Stomach (tissue), 9 donors: ENCODE results near the gene C1QTNF8. TPM values are rescaled to one million over a fixed set of nuclear protein-coding genes. Genes with fewer than 3 reads are reported as not detected.

Experiments
- DNase-seq, 2 donors: peaks; one replicate each; pipeline versions ENCODE4 v3.0.0 to v3.0.0-alpha.2; 2013 to 2019
- H3K27ac ChIP-seq, 5 donors: fragments of 200-600 bp in 4 of 5; sonication (generic) in 4 of 5; one replicate each; pipeline ENCODE4 v1.5.1; 2013 to 2019; ENCODE audit warnings: mild to moderate bottlenecking in 1 of 5, moderate library complexity in 1 of 5
- H3K27me3 ChIP-seq, 3 donors: fragments of 200-600 bp; sonication (generic); one replicate each; pipeline ENCODE4 v1.5.1; 2017 to 2019; ENCODE audit warnings: mixed run types in 1 of 3
- H3K36me3 ChIP-seq, 4 donors: fragments of 200-600 bp; sonication (generic); 1 replicate in 3 of 4; 2 replicates in 1 of 4; pipeline ENCODE4 v1.5.1; 2016 to 2019
- H3K4me1 ChIP-seq, 4 donors: fragments of 200-600 bp; sonication (generic); one replicate each; pipeline ENCODE4 v1.5.1; 2016 to 2019
- H3K4me3 ChIP-seq, 4 donors: fragments of 200-600 bp; sonication (generic) in 3 of 4; one replicate each; pipeline ENCODE4 v1.5.1; 2016 to 2019; ENCODE audit warnings: mild to moderate bottlenecking in 1 of 4
- H3K9me3 ChIP-seq, 4 donors: fragments of 200-600 bp; sonication (generic); one replicate each; pipeline ENCODE4 v1.5.1; 2016 to 2019
- CTCF ChIP-seq, 7 experiments: fragments of 450-650 bp in 4 of 7; fragments of 200-600 bp in 3 of 7; sonication (generic) in 3 of 7; IDR thresholded peaks; one replicate each; pipeline ENCODE4 v1.5.1; 2016 to 2019; ENCODE audit warnings: antibody characterized with exemption in 7 of 7, control low read depth in 2 of 7, mild to moderate bottlenecking in 1 of 7
- EP300 ChIP-seq: sonication (generic); formaldehyde crosslinking; IDR thresholded peaks from one replicate; pipeline ENCODE4 v1.6.1; 2017; ENCODE audit warnings: antibody characterized with exemption
- POLR2A ChIP-seq, 4 donors: fragments of 450-650 bp; IDR thresholded peaks; one replicate each; pipeline ENCODE4 v1.6.1; 2016; ENCODE audit warnings: antibody characterized with exemption in 4 of 4, control low read depth in 2 of 4, mild to moderate bottlenecking in 1 of 4, moderate library complexity in 1 of 4
- POLR2AphosphoS5 ChIP-seq, 3 donors: sonication (generic); formaldehyde crosslinking; IDR thresholded peaks; one replicate each; pipeline ENCODE4 v1.6.1; 2016; ENCODE audit warnings: antibody characterized with exemption in 3 of 3
- WGBS, 5 donors: extraction: QIAGEN DNeasy Blood & Tissue Kit in 3 of 5; methylation state at CpG; one replicate each; pipeline versions ENCODE4 v1.1.5 to v1.1.7; 2013 to 2018; 5-methylcytosine and 5-hydroxymethylcytosine counted together
- intact Hi-C: fragments of 100-400 bp; cut with DNase I; formaldehyde crosslinking; loops from one replicate; pipeline ENCODE4 v1.15.1; 2023; ENCODE audit warnings: low total_unique reads
- polyA plus RNA-seq, 3 donors: library from polyadenylated mRNA; stranded (reverse); fragments of 200-250 nt; gene quantifications; one replicate each; pipeline ENCODE4 v1.2.3, GENCODE V29; 2013
- total RNA-seq, 5 donors: library from RNA; depleted of rRNA; stranded (reverse); fragments of >200 nt; gene quantifications; one replicate each; pipeline versions ENCODE4 v1.1.0 to v1.2.3, GENCODE V29; 2014 to 2016
- donor health status: healthy with polysubstance abuse.
- donor health status: Bipolar disorder and iron deficiency.
- donor health status: healthy.

C1QTNF8 gene
- total and polyA plus RNA-seq, 8 donors, result not detected

DNA sequence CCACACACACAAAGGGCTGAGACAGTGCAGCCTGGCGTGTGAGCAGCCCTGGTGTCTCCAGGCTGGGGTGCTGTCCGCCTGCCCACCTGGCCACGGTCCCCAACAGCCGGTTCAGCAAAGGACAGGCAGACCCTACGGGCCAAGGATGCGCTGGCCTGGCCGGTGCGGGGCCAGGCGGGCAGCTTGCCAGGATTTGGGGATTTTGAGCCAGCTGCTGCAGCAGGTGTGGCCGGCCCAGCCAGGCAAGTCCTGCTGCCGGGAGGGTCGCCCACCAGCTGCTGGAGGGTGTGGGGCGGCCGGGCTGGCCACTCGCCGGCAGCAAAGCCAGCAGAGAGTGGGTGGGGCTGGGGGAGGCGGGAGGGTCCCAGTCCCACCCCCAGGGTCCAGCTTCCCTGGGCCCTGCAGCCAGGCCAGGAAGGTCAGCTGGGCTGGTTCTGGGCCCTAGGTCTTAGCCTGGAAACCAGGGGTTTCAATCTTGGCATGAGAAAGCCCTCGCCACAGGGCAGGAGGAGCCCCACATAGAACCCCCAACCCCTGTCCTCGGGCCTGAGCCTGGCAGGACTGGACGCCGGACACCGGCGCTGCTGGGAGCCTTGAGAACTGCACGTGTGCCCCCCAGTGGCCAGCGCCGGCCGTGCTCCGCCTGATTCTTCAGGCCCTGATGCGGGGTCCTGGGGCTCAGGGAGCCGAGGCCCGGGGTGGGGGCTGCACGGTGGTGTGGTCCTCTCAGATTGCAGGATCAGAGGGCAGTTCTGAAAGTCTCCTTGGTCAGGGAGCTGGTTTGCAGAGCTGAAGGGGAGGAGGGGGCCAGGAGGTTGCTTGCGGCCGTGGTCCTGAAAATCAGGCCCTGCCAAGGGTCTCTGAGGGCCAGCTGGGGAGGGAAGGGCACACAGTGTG is 41.1 kb downstream of the C1QTNF8 start:
- 16 to 33% (median 19%) methylated on average over 12 to 34 of the region's 34 CpGs for WGBS, 5 donors
- H3K27ac ChIP-seq, result no peak overlapping the region
- H3K4me1 ChIP-seq, result peaks cover 0 to 11% (median 6%) of the 10 kb centered on the region in 4 donors
- TF ChIP-seq CTCF (IDR thresholded peaks at IDR 0.05), result peak in 5 of 7 experiments; percentile 48 to 80 (median 75)
- TF ChIP-seq EP300, result no peak
- TF ChIP-seq POLR2AphosphoS5 (IDR thresholded peaks at IDR 0.05), result no peak
- no peak for TF ChIP-seq POLR2A (IDR thresholded peaks at IDR 0.05)
- no peaks in the 10 kb centered on the region for H3K36me3 ChIP-seq
- peaks cover 0 to 24% (median 16%) of the 10 kb centered on the region in 4 donors for H3K9me3 ChIP-seq
- DNase-seq, result peak; percentile 68 to 84
- intact Hi-C loops, result loop anchor here (5.0 kb wide), 2 partner anchors 243 to 343 kb away; no protein-coding TSS in a partner anchor
- no peak overlapping the region for H3K4me3 ChIP-seq
- peaks cover 6 to 94% (median 52%) of the 10 kb centered on the region in 3 donors for H3K27me3 ChIP-seq

- Histone ChIP-seq H3K27me3 (peaks cover 6 to 99% (median 50%) of the 10 kb centered on the region in 3 donors), H3K4me3 (no peak overlapping the region), H3K9me3 (peaks cover 0 to 15% (median 12%) of the 10 kb centered on the region in 4 donors), H3K4me1 (peaks cover 0 to 11% (median 7%) of the 10 kb centered on the region in 4 donors), H3K27ac (no peak overlapping the region), H3K36me3 (no peaks in the 10 kb centered on the region)
- intact Hi-C loops, result loop anchor here (5.0 kb wide), 1 partner anchor 342 kb away; no protein-coding TSS in a partner anchor
- no peak for DNase-seq
- TF ChIP-seq POLR2AphosphoS5 (IDR thresholded peaks at IDR 0.05) (no peak), POLR2A (IDR thresholded peaks at IDR 0.05) (no peak), CTCF (IDR thresholded peaks at IDR 0.05) (no peak)
- 74 to 84% (median 81%) methylated on average over 12 to 21 of the region's 21 CpGs for WGBS, 5 donors
These were observed 42.2 kb downstream of the C1QTNF8 start for GRCh38 chr16:1053700-1054368.

DNA sequence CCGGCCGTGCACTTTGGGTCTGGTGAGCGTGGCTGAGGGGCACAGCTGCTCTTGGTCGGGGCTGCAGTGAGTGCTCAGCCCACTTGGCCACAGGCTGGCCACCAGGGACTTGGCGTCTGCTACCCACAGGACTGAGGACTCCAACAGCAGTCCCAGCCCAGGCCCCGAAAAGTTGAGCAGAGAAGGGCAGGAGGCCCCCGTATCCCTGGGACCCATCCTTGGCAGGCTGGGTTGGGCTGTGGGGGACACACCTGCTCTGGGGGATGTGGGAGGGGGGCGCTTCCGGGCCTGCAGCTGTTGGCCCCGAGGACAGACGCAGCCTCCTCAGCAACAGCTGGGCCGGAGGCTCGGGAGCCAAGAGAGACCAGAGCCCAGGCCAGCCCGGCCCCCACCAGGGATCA is 42.9 kb downstream of the C1QTNF8 start:
- no peak for TF ChIP-seq EP300
- no peak for TF ChIP-seq POLR2AphosphoS5 (IDR thresholded peaks at IDR 0.05)
- TF ChIP-seq POLR2A (IDR thresholded peaks at IDR 0.05), result no peak
- TF ChIP-seq CTCF (IDR thresholded peaks at IDR 0.05), result no peak
- peaks cover 4 to 99% (median 53%) of the 10 kb centered on the region in 3 donors for H3K27me3 ChIP-seq
- H3K27ac ChIP-seq, result no peak overlapping the region
- 60 to 79% (median 65%) methylated on average over 6 to 14 of the region's 14 CpGs for WGBS, 5 donors
- no peak for DNase-seq
- intact Hi-C loops, result loop anchor here (5.0 kb wide), 1 partner anchor 341 kb away; no protein-coding TSS in a partner anchor
- H3K9me3 ChIP-seq, result peaks cover 0 to 13% (median 11%) of the 10 kb centered on the region in 4 donors
- H3K4me1 ChIP-seq, result peaks cover 0 to 17% (median 13%) of the 10 kb centered on the region in 4 donors
- H3K4me3 ChIP-seq, result no peak overlapping the region
- H3K36me3 ChIP-seq, result no peaks in the 10 kb centered on the region

DNA sequence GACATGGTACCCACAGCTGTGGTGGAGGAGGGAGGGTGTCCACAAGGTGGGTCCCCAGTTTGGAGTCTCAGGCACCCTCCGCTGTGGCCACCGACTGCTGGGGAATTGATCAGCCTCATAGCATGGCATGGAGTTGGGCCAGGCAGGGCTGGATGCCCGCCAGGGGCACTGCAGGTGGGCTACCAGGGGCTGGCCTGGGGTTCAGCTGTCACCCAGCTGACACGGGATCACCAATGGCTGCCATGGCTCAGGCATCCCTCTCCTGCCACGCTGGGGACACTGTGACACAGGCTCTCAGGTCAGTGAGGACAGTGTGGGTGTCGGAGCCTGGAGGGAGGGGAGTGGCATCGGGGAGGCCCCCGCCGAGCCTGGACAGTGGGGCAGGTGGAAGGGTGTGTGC is 43.3 kb downstream of the C1QTNF8 start:
- H3K27ac ChIP-seq, result no peak overlapping the region
- intact Hi-C loops, result loop anchor here (5.0 kb wide), 1 partner anchor 340 kb away; no protein-coding TSS in a partner anchor
- WGBS, 5 donors, result 67 to 84% (median 78%) methylated on average over 7 to 9 of the region's 9 CpGs

More for the DNA sequence above, 43.3 kb downstream of the C1QTNF8 start:
- Histone ChIP-seq H3K36me3 (no peaks in the 10 kb centered on the region), H3K4me3 (no peak overlapping the region), H3K4me1 (peaks cover 0 to 14% (median 13%) of the 10 kb centered on the region in 4 donors), H3K9me3 (peaks cover 0 to 13% (median 11%) of the 10 kb centered on the region in 4 donors), H3K27me3 (peaks cover under 1 to 99% (median 53%) of the 10 kb centered on the region in 3 donors)
- DNase-seq, result no peak
- TF ChIP-seq CTCF (IDR thresholded peaks at IDR 0.05), result no peak
